ENCODE data around the gene PGM2L1. TPM values are rescaled to one million over a fixed set of nuclear protein-coding genes. Genes with fewer than 3 reads are reported as not detected.
A peak's percentile ranks its signal among the peaks of the same experiment; 100 is the strongest.

The PGM2L1 gene
- total RNA-seq, 1 donor = 7.2 TPM

- no peaks in the 10 kb centered on the region for H3K36me3 ChIP-seq (ENCODE audit: insufficient read depth, low read length)
- H3K27me3 ChIP-seq (ENCODE audit: insufficient read depth, low read length) = no peaks in the 10 kb centered on the region
- no peak for DNase-seq (ENCODE audit: insufficient read length, low spot score, missing footprints)
- no peak overlapping the region for H3K4me3 ChIP-seq (ENCODE audit: insufficient read depth, low read length)
- no peaks in the 10 kb centered on the region for H4K20me1 ChIP-seq (ENCODE audit: insufficient read depth, low read length)
- no peak overlapping the region for H2AFZ ChIP-seq (ENCODE audit: low read length)
- H3K27ac ChIP-seq (ENCODE audit: low read depth, low read length) = no peak overlapping the region
- TF ChIP-seq CTCF (IDR thresholded peaks at IDR 0.05; ENCODE audit: extremely low read depth, low read depth, low read length) = no peak
- no peaks in the 10 kb centered on the region for H3K9me3 ChIP-seq (ENCODE audit: low read depth, low read length)
- no peak overlapping the region for H3K4me2 ChIP-seq (ENCODE audit: insufficient read depth, low read length)
- H3K4me1 ChIP-seq (ENCODE audit: insufficient read depth, low read length) = peaks cover 3% of the 10 kb centered on the region
- H3K79me2 ChIP-seq (ENCODE audit: insufficient read depth, low read length) = peaks cover 4% of the 10 kb centered on the region
Measured at GRCh38 chr11:74400606-74401005, 2.4 kb upstream of the PGM2L1 start.

- no peaks in the 10 kb centered on the region for H3K27me3 ChIP-seq (ENCODE audit: insufficient read depth, low read length)
- H3K4me1 ChIP-seq (ENCODE audit: insufficient read depth, low read length) = peaks cover 3% of the 10 kb centered on the region
- peaks cover 4% of the 10 kb centered on the region for H3K79me2 ChIP-seq (ENCODE audit: insufficient read depth, low read length)
- no peaks in the 10 kb centered on the region for H4K20me1 ChIP-seq (ENCODE audit: insufficient read depth, low read length)
- no peaks in the 10 kb centered on the region for H3K36me3 ChIP-seq (ENCODE audit: insufficient read depth, low read length)
- peak; percentile 83 for DNase-seq (ENCODE audit: insufficient read length, low spot score, missing footprints)
- peak overlapping the region; percentile 73 for H3K4me3 ChIP-seq (ENCODE audit: insufficient read depth, low read length)
- H3K9me3 ChIP-seq (ENCODE audit: low read depth, low read length) = no peaks in the 10 kb centered on the region
- no peak for TF ChIP-seq CTCF (IDR thresholded peaks at IDR 0.05; ENCODE audit: extremely low read depth, low read depth, low read length)
- H2AFZ ChIP-seq (ENCODE audit: low read length) = peak overlapping the region; percentile 92
- H3K27ac ChIP-seq (ENCODE audit: low read depth, low read length) = no peak overlapping the region
- H3K4me2 ChIP-seq (ENCODE audit: insufficient read depth, low read length) = peak overlapping the region; percentile 80
Measured at GRCh38 chr11:74397501-74398243, 561 bp downstream of the PGM2L1 start.

- no peak for DNase-seq (ENCODE audit: insufficient read length, low spot score, missing footprints)
- H3K9me3 ChIP-seq (ENCODE audit: low read depth, low read length) = no peaks in the 10 kb centered on the region
- H4K20me1 ChIP-seq (ENCODE audit: insufficient read depth, low read length) = peaks cover 2% of the 10 kb centered on the region
- no peak overlapping the region for H3K27ac ChIP-seq (ENCODE audit: low read depth, low read length)
- H3K4me2 ChIP-seq (ENCODE audit: insufficient read depth, low read length) = no peak overlapping the region
- H3K27me3 ChIP-seq (ENCODE audit: insufficient read depth, low read length) = no peaks in the 10 kb centered on the region
- no peak overlapping the region for H2AFZ ChIP-seq (ENCODE audit: low read length)
- H3K4me1 ChIP-seq (ENCODE audit: insufficient read depth, low read length) = no peaks in the 10 kb centered on the region
- H3K79me2 ChIP-seq (ENCODE audit: insufficient read depth, low read length) = no peaks in the 10 kb centered on the region
- TF ChIP-seq CTCF (IDR thresholded peaks at IDR 0.05; ENCODE audit: extremely low read depth, low read depth, low read length) = no peak
- no peak overlapping the region for H3K4me3 ChIP-seq (ENCODE audit: insufficient read depth, low read length)
- no peaks in the 10 kb centered on the region for H3K36me3 ChIP-seq (ENCODE audit: insufficient read depth, low read length)
Measured at GRCh38 chr11:74392256-74392655, 6.0 kb downstream of the PGM2L1 start.

GRCh38 chr11:74391193-74391592 is 7.0 kb downstream of the PGM2L1 start:
- H3K4me3 ChIP-seq (ENCODE audit: insufficient read depth, low read length) = no peak overlapping the region
- H3K9me3 ChIP-seq (ENCODE audit: low read depth, low read length) = no peaks in the 10 kb centered on the region
- H3K4me2 ChIP-seq (ENCODE audit: insufficient read depth, low read length) = no peak overlapping the region
- no peak for DNase-seq (ENCODE audit: insufficient read length, low spot score, missing footprints)
- H3K27ac ChIP-seq (ENCODE audit: low read depth, low read length) = no peak overlapping the region
- no peaks in the 10 kb centered on the region for H3K36me3 ChIP-seq (ENCODE audit: insufficient read depth, low read length)
- H3K4me1 ChIP-seq (ENCODE audit: insufficient read depth, low read length) = no peaks in the 10 kb centered on the region
- H4K20me1 ChIP-seq (ENCODE audit: insufficient read depth, low read length) = peaks cover 2% of the 10 kb centered on the region
- TF ChIP-seq CTCF (IDR thresholded peaks at IDR 0.05; ENCODE audit: extremely low read depth, low read depth, low read length) = no peak
- H3K79me2 ChIP-seq (ENCODE audit: insufficient read depth, low read length) = no peaks in the 10 kb centered on the region
- no peak overlapping the region for H2AFZ ChIP-seq (ENCODE audit: low read length)
- no peaks in the 10 kb centered on the region for H3K27me3 ChIP-seq (ENCODE audit: insufficient read depth, low read length)
